ENCODE results near the gene PHC2. TPM values are rescaled to one million over a fixed set of nuclear protein-coding genes. Genes with fewer than 3 reads are reported as not detected.

Gene PHC2
- total RNA-seq, 1 experiment from 2014 or later, result 9.4 TPM

GRCh38 chr1:33330361-33330890, 100.5 kb downstream of the PHC2 start:
- Mint-ChIP-seq H3K27me3 (ENCODE audit: low read depth) (peaks cover 1% of the 10 kb centered on the region; the same call in 1 of the 2 replicates), H3K36me3 (ENCODE audit: insufficient read depth in 1 of 3, low read depth in 3 of 3) (peaks cover 7 to 58% (median 12%) of the 10 kb centered on the region in 3 experiments; a peak in 6 of 7 replicates), H3K27ac (no peak overlapping the region), H3K4me1 (peaks cover 0 to 3% of the 10 kb centered on the region in 2 experiments; a peak in 2 of 4 replicates), H3K4me3 (no peak overlapping the region), H3K9me3 (no peaks in the 10 kb centered on the region)
- Histone ChIP-seq H4K5ac (ENCODE audit: insufficient read length, low read depth, low read length) (no peak overlapping the region), H3K9ac (ENCODE audit: extremely low read depth, insufficient read length, low read length) (no peak overlapping the region), H2BK15ac (ENCODE audit: low read depth, low read length) (no peak overlapping the region), H4K8ac (replicated peaks; ENCODE audit: insufficient read length, low read depth, low read length) (no peak overlapping the region), H2BK12ac (ENCODE audit: insufficient read length, low read depth, low read length) (no peak overlapping the region), H3K79me1 (ENCODE audit: insufficient read depth, low read depth, low read length, poor library complexity, severe bottlenecking) (no peaks in the 10 kb centered on the region), H4K91ac (ENCODE audit: insufficient read length, low read depth, low read length) (no peak overlapping the region), H3K9me3 (ENCODE audit: control insufficient read depth, low read depth, low read length) (no peaks in the 10 kb centered on the region), H3K14ac (ENCODE audit: insufficient read depth, low read length) (no peak overlapping the region), H3K79me2 (ENCODE audit: insufficient read depth, low read length) (no peaks in the 10 kb centered on the region), H4K20me1 (ENCODE audit: control insufficient read depth, insufficient read depth, insufficient read length) (no peaks in the 10 kb centered on the region), H3K4ac (ENCODE audit: low read depth, low read length) (no peak overlapping the region), H2AK5ac (ENCODE audit: insufficient read length, low read length) (no peak overlapping the region), H2BK120ac (ENCODE audit: low read depth, low read length, poor library complexity, severe bottlenecking) (no peak overlapping the region), H3K27ac (ENCODE audit: insufficient read length, low read depth, low read length) (no peak overlapping the region), H3T11ph (ENCODE audit: low read length) (no peak overlapping the region), H3K4me2 (ENCODE audit: insufficient read depth, insufficient read length, low read length) (no peak overlapping the region), H2BK20ac (ENCODE audit: low read depth, low read length, poor library complexity, severe bottlenecking) (no peak overlapping the region), H3K23ac (ENCODE audit: insufficient read length, low read depth, low read length) (no peak overlapping the region), H3K56ac (ENCODE audit: insufficient read length, low read depth, low read length) (no peak overlapping the region), H3K27me3 (ENCODE audit: insufficient read depth, low read length) (no peaks in the 10 kb centered on the region), H2AFZ (ENCODE audit: low read length) (no peak overlapping the region), H2BK5ac (ENCODE audit: insufficient read length, low read length) (no peak overlapping the region), H3K23me2 (ENCODE audit: insufficient read length, low read depth, low read length, poor library complexity, severe bottlenecking) (no peaks in the 10 kb centered on the region), H3K4me1 (ENCODE audit: insufficient read depth, low read length) (no peaks in the 10 kb centered on the region), H3K18ac (ENCODE audit: insufficient read length, low read depth, low read length) (no peak overlapping the region)
- no peak for TF ChIP-seq CTCF (conservative IDR thresholded peaks at IDR 0.05)
- DNase-seq, result no peak
- no CpG with 5 or more reads among the region's 3 CpGs for WGBS (ENCODE audit: extremely low coverage, insufficient read length, low lambda C conversion rate)

Measured in H9 (cell line).